Measurements from ENCODE around the gene SIDT2.
"Not testable (repeated sequence)": the region's sequence is repeated elsewhere in the genome, so short reads cannot be mapped to it uniquely, and the experiment has no call there.

The SIDT2 gene

GRCh38 chr11:117181586-117182550 lies 3.3 kb downstream of the SIDT2 start:
- no peak overlapping the region for H3K27ac ChIP-seq (ENCODE audit: low read depth in 2 of 2, low read length in 2 of 2)
- peaks cover 13 to 22% of the 10 kb centered on the region in 2 donors for H3K36me3 ChIP-seq (ENCODE audit: control insufficient read depth in 2 of 2, insufficient read depth in 2 of 2, low read length in 2 of 2)
- H3K9me3 ChIP-seq (ENCODE audit: control insufficient read depth in 2 of 2, low read length in 2 of 2) = no peaks in the 10 kb centered on the region
- H3K27me3 ChIP-seq (ENCODE audit: control insufficient read depth in 2 of 2, insufficient read depth in 2 of 2, low read length in 2 of 2) = no peaks in the 10 kb centered on the region
- no peak overlapping the region for H3K9ac ChIP-seq (ENCODE audit: low read depth in 1 of 2, low read length in 2 of 2)
- H3K4me3 ChIP-seq (ENCODE audit: low read length in 2 of 2) = no peak overlapping the region
- H3K4me1 ChIP-seq (ENCODE audit: control insufficient read depth in 2 of 2, insufficient read depth in 2 of 2, low read length in 2 of 2) = peaks cover 30 to 50% of the 10 kb centered on the region in 2 donors

- H3K27me3 ChIP-seq (ENCODE audit: control insufficient read depth in 2 of 2, insufficient read depth in 2 of 2, low read length in 2 of 2) = no peaks in the 10 kb centered on the region
- no peaks in the 10 kb centered on the region for H3K9me3 ChIP-seq (ENCODE audit: control insufficient read depth in 2 of 2, low read length in 2 of 2)
- H3K27ac ChIP-seq (ENCODE audit: low read depth in 2 of 2, low read length in 2 of 2) = no peak overlapping the region
- H3K4me1 ChIP-seq (ENCODE audit: control insufficient read depth in 2 of 2, insufficient read depth in 2 of 2, low read length in 2 of 2) = peaks cover 30 to 55% of the 10 kb centered on the region in 2 donors
- H3K4me3 ChIP-seq (ENCODE audit: low read length in 2 of 2) = no peak overlapping the region
- H3K9ac ChIP-seq (ENCODE audit: low read depth in 1 of 2, low read length in 2 of 2) = no peak overlapping the region
- H3K36me3 ChIP-seq (ENCODE audit: control insufficient read depth in 2 of 2, insufficient read depth in 2 of 2, low read length in 2 of 2) = peaks cover 18 to 28% of the 10 kb centered on the region in 2 donors
These were observed 4.0 kb downstream of the SIDT2 start for GRCh38 chr11:117182551-117182935.

- H3K36me3 ChIP-seq (ENCODE audit: control insufficient read depth in 2 of 2, insufficient read depth in 2 of 2, low read length in 2 of 2) = peaks cover 25 to 34% of the 10 kb centered on the region in 2 donors
- H3K9ac ChIP-seq (ENCODE audit: low read depth in 1 of 2, low read length in 2 of 2); H3K27ac ChIP-seq (ENCODE audit: low read depth in 2 of 2, low read length in 2 of 2); H3K9me3 ChIP-seq (ENCODE audit: control insufficient read depth in 2 of 2, low read length in 2 of 2); H3K27me3 ChIP-seq (ENCODE audit: control insufficient read depth in 2 of 2, insufficient read depth in 2 of 2, low read length in 2 of 2); H3K4me3 ChIP-seq (ENCODE audit: low read length in 2 of 2): not testable (repeated sequence)
- H3K4me1 ChIP-seq (ENCODE audit: control insufficient read depth in 2 of 2, insufficient read depth in 2 of 2, low read length in 2 of 2) = peaks cover 28 to 49% of the 10 kb centered on the region in 2 donors
These were observed 4.6 kb downstream of the SIDT2 start for GRCh38 chr11:117183178-117183577.

DNA sequence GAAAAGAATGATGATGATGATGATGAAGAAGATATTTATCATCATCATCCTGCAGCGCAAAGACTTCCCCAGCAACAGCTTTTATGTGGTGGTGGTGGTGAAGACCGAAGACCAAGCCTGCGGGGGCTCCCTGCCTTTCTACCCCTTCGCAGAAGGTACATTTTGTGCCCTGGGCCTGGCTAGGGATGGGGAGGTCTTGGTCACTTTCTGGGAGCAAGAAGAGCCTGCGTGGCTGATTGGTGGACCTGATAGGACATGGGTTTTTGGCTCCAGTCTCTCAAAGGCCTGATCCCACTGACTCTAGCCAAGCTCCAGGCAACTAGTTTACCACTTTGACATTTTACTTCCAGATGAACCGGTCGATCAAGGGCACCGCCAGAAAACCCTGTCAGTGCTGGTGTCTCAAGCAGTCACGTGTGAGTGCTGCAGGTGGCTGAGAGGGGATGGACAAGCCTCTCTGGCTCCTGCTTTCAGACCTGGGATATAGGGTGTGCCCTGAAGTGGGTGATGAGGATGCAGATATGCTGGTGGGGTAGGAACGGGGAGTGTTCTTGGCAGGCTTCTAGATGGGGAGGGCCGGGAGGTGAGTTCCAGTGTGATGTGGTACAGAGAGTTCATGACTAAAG lies 5.3 kb downstream of the SIDT2 start:
- Histone ChIP-seq H3K27me3 (ENCODE audit: control insufficient read depth in 2 of 2, insufficient read depth in 2 of 2, low read length in 2 of 2) (no peaks in the 10 kb centered on the region), H3K36me3 (ENCODE audit: control insufficient read depth in 2 of 2, insufficient read depth in 2 of 2, low read length in 2 of 2) (peaks cover 31 to 40% of the 10 kb centered on the region in 2 donors), H3K9ac (ENCODE audit: low read depth in 1 of 2, low read length in 2 of 2) (no peak overlapping the region), H3K9me3 (ENCODE audit: control insufficient read depth in 2 of 2, low read length in 2 of 2) (no peaks in the 10 kb centered on the region), H3K4me3 (ENCODE audit: low read length in 2 of 2) (no peak overlapping the region), H3K4me1 (ENCODE audit: control insufficient read depth in 2 of 2, insufficient read depth in 2 of 2, low read length in 2 of 2) (peaks cover 25 to 45% of the 10 kb centered on the region in 2 donors), H3K27ac (ENCODE audit: low read depth in 2 of 2, low read length in 2 of 2) (peak overlapping the region; percentile 16 to 55)

DNA sequence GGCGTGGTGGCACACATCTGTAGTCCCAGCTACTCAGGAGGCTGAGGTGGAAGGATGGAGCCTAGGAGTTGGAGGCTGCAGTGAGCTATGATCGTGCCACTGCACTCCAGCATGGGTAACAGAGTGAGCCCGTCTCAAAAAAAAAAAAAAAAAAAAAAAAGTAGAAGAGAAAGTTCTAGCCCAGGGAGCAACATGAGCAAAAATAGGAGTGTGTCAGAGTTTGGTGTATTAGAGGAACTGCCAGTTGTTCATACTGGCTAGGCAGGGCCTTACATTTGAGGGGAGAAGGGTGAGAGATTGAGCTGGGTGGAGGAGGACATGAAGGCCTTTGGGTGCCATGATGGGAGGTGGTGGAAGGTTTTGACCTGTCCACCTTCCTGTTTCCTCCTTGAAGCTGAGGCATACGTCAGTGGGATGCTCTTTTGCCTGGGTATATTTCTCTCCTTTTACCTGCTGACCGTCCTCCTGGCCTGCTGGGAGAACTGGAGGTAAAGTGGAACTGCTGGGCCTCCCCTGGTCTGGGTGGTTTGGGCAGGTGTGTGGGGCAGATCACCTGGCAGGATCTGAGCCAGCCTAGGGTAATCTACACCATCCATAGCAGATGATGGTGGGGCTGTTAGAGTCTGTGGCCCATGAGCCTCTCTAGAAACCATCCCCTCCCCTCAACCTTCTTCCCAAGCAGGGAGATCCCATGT lies 7.3 kb downstream of the SIDT2 start:
- H3K27ac ChIP-seq (ENCODE audit: low read depth in 2 of 2, low read length in 2 of 2) = peak overlapping the region; percentile 64 to 72
- no peak overlapping the region for H3K4me3 ChIP-seq (ENCODE audit: low read length in 2 of 2)
- H3K27me3 ChIP-seq (ENCODE audit: control insufficient read depth in 2 of 2, insufficient read depth in 2 of 2, low read length in 2 of 2) = no peaks in the 10 kb centered on the region
- H3K9ac ChIP-seq (ENCODE audit: low read depth in 1 of 2, low read length in 2 of 2) = no peak overlapping the region
- peaks cover 23 to 33% of the 10 kb centered on the region in 2 donors for H3K4me1 ChIP-seq (ENCODE audit: control insufficient read depth in 2 of 2, insufficient read depth in 2 of 2, low read length in 2 of 2)
- no peaks in the 10 kb centered on the region for H3K9me3 ChIP-seq (ENCODE audit: control insufficient read depth in 2 of 2, low read length in 2 of 2)
- H3K36me3 ChIP-seq (ENCODE audit: control insufficient read depth in 2 of 2, insufficient read depth in 2 of 2, low read length in 2 of 2) = peaks cover 49 to 59% of the 10 kb centered on the region in 2 donors

- Histone ChIP-seq H3K9ac (ENCODE audit: low read depth in 1 of 2, low read length in 2 of 2) (no peak overlapping the region), H3K4me3 (ENCODE audit: low read length in 2 of 2) (no peak overlapping the region), H3K4me1 (ENCODE audit: control insufficient read depth in 2 of 2, insufficient read depth in 2 of 2, low read length in 2 of 2) (peaks cover 20 to 28% of the 10 kb centered on the region in 2 donors), H3K27ac (ENCODE audit: low read depth in 2 of 2, low read length in 2 of 2) (peak overlapping the region; percentile 64 to 72), H3K9me3 (ENCODE audit: control insufficient read depth in 2 of 2, low read length in 2 of 2) (no peaks in the 10 kb centered on the region), H3K36me3 (ENCODE audit: control insufficient read depth in 2 of 2, insufficient read depth in 2 of 2, low read length in 2 of 2) (peaks cover 49 to 61% of the 10 kb centered on the region in 2 donors), H3K27me3 (ENCODE audit: control insufficient read depth in 2 of 2, insufficient read depth in 2 of 2, low read length in 2 of 2) (no peaks in the 10 kb centered on the region)
These were observed 7.9 kb downstream of the SIDT2 start for GRCh38 chr11:117186431-117186761.

DNA sequence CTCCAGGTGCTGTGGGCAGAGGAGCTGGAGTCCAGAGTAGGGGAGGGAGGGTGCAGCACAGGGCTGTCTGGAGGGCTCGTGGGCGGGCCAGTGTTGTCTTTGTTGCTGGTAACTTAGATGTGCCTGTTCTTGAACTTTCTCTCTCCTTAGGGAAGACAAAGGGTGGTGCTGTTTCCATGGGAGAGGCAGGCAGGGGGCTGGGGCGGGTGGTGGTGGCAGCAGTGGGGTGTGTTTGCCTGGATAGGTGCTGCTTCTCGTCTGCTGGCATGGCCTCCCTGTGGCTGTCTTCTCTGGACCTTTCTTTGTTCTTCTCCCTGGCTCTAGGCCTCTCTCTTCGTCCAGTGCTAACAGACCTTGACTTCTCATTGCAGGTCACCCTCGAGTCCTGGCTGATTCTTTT lies 8.5 kb downstream of the SIDT2 start:
- H3K4me1 ChIP-seq (ENCODE audit: control insufficient read depth in 2 of 2, insufficient read depth in 2 of 2, low read length in 2 of 2) = peaks cover 20 to 26% of the 10 kb centered on the region in 2 donors
- no peaks in the 10 kb centered on the region for H3K27me3 ChIP-seq (ENCODE audit: control insufficient read depth in 2 of 2, insufficient read depth in 2 of 2, low read length in 2 of 2)
- peaks cover 55 to 66% of the 10 kb centered on the region in 2 donors for H3K36me3 ChIP-seq (ENCODE audit: control insufficient read depth in 2 of 2, insufficient read depth in 2 of 2, low read length in 2 of 2)
- no peaks in the 10 kb centered on the region for H3K9me3 ChIP-seq (ENCODE audit: control insufficient read depth in 2 of 2, low read length in 2 of 2)
- peak overlapping the region in 1 of 2 donors; percentile 48 for H3K9ac ChIP-seq (ENCODE audit: low read depth in 1 of 2, low read length in 2 of 2)
- no peak overlapping the region for H3K4me3 ChIP-seq (ENCODE audit: low read length in 2 of 2)
- H3K27ac ChIP-seq (ENCODE audit: low read depth in 2 of 2, low read length in 2 of 2) = peak overlapping the region; percentile 64 to 72

- Histone ChIP-seq H3K4me3 (ENCODE audit: low read length in 2 of 2) (no peak overlapping the region), H3K27me3 (ENCODE audit: control insufficient read depth in 2 of 2, insufficient read depth in 2 of 2, low read length in 2 of 2) (no peaks in the 10 kb centered on the region), H3K9me3 (ENCODE audit: control insufficient read depth in 2 of 2, low read length in 2 of 2) (no peaks in the 10 kb centered on the region), H3K36me3 (ENCODE audit: control insufficient read depth in 2 of 2, insufficient read depth in 2 of 2, low read length in 2 of 2) (peaks cover 54 to 65% of the 10 kb centered on the region in 2 donors), H3K4me1 (ENCODE audit: control insufficient read depth in 2 of 2, insufficient read depth in 2 of 2, low read length in 2 of 2) (peaks cover 20 to 26% of the 10 kb centered on the region in 2 donors), H3K27ac (ENCODE audit: low read depth in 2 of 2, low read length in 2 of 2) (peak overlapping the region; percentile 64 to 72), H3K9ac (ENCODE audit: low read depth in 1 of 2, low read length in 2 of 2) (peak overlapping the region in 1 of 2 donors; percentile 48)
These were observed 8.9 kb downstream of the SIDT2 start for GRCh38 chr11:117187428-117187798.

GRCh38 chr11:117187799-117188481 lies 9.4 kb downstream of the SIDT2 start:
- Histone ChIP-seq H3K4me1 (ENCODE audit: control insufficient read depth in 2 of 2, insufficient read depth in 2 of 2, low read length in 2 of 2) (peaks cover 20 to 26% of the 10 kb centered on the region in 2 donors), H3K9me3 (ENCODE audit: control insufficient read depth in 2 of 2, low read length in 2 of 2) (no peaks in the 10 kb centered on the region), H3K27me3 (ENCODE audit: control insufficient read depth in 2 of 2, insufficient read depth in 2 of 2, low read length in 2 of 2) (no peaks in the 10 kb centered on the region), H3K4me3 (ENCODE audit: low read length in 2 of 2) (no peak overlapping the region), H3K36me3 (ENCODE audit: control insufficient read depth in 2 of 2, insufficient read depth in 2 of 2, low read length in 2 of 2) (peaks cover 53 to 66% of the 10 kb centered on the region in 2 donors), H3K9ac (ENCODE audit: low read depth in 1 of 2, low read length in 2 of 2) (no peak overlapping the region), H3K27ac (ENCODE audit: low read depth in 2 of 2, low read length in 2 of 2) (no peak overlapping the region)
